RWPE1 (cell line): ENCODE data around the gene GPR152.

ENCODE experiments used
- CTCF ChIA-PET: fragments of 350-600 bp; sonication (Branson Sonifier 250); formaldehyde crosslinking; extraction: SDS; loops from one replicate; lab custom pipeline; 2021; lab: Yijun Ruan, JAX
- POLR2A ChIA-PET: fragments of 400-600 bp; formaldehyde crosslinking; extraction: SDS; loops from one replicate; lab custom pipeline; 2020; ENCODE audit warnings: antibody characterized with exemption; ENCODE audit not compliant: low non-redundant PET; lab: Yijun Ruan, JAX
- DNase-seq: peaks from one replicate; pipeline ENCODE4 v3.0.0; 2012; ENCODE audit warnings: low spot score
- H3K27ac ChIP-seq: fragments of 450-650 bp; 2 replicates; pipeline ENCODE4 v1.5.1; 2017
- TF ChIP-seq, protein P1 (sequence below): fragments of 450-650 bp; conservative IDR thresholded peaks from 2 replicates; pipeline ENCODE4 v1.5.1; 2017; ENCODE audit warnings: low read depth, mild to moderate bottlenecking

The GPR152 gene

DNA sequence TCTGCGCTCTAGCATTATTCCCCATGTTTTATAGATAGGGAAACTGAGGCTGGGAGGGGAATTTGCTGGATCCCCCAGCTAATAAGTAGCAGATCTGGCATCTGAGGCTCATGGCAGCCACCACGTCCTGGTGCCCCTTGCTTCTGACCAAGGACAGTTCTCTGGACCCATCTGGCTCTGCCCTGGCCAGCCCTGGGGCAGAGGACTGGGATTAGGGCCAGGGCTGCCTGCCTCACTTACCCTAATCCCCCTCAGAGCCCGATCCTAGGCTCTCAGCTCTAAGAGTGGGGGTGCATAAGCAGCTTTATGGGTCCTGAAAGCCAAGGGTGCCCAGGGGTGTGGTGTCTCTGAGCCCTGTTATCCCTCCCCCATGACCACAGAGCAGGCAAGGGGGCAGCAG, 2.5 kb upstream of the GPR152 start, which contains the start of gene CABP4:
Gene CABP4, plus strand, starts transcription at position 301 of the 400 bp plus-strand sequence. Its CDS starts 70 bp downstream, at position 371.
- H3K27ac ChIP-seq = no peak within 1 kb of the TSS
- TF ChIP-seq, protein P1, sequence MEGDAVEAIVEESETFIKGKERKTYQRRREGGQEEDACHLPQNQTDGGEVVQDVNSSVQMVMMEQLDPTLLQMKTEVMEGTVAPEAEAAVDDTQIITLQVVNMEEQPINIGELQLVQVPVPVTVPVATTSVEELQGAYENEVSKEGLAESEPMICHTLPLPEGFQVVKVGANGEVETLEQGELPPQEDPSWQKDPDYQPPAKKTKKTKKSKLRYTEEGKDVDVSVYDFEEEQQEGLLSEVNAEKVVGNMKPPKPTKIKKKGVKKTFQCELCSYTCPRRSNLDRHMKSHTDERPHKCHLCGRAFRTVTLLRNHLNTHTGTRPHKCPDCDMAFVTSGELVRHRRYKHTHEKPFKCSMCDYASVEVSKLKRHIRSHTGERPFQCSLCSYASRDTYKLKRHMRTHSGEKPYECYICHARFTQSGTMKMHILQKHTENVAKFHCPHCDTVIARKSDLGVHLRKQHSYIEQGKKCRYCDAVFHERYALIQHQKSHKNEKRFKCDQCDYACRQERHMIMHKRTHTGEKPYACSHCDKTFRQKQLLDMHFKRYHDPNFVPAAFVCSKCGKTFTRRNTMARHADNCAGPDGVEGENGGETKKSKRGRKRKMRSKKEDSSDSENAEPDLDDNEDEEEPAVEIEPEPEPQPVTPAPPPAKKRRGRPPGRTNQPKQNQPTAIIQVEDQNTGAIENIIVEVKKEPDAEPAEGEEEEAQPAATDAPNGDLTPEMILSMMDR = no peak
- CTCF ChIA-PET = interaction anchor here (0.6 kb wide), 1 partner anchor 54 kb away, joined by 4 read pairs; no protein-coding TSS in a partner anchor
- POLR2A ChIA-PET = no interaction called here
- DNase-seq = no peak

DNA sequence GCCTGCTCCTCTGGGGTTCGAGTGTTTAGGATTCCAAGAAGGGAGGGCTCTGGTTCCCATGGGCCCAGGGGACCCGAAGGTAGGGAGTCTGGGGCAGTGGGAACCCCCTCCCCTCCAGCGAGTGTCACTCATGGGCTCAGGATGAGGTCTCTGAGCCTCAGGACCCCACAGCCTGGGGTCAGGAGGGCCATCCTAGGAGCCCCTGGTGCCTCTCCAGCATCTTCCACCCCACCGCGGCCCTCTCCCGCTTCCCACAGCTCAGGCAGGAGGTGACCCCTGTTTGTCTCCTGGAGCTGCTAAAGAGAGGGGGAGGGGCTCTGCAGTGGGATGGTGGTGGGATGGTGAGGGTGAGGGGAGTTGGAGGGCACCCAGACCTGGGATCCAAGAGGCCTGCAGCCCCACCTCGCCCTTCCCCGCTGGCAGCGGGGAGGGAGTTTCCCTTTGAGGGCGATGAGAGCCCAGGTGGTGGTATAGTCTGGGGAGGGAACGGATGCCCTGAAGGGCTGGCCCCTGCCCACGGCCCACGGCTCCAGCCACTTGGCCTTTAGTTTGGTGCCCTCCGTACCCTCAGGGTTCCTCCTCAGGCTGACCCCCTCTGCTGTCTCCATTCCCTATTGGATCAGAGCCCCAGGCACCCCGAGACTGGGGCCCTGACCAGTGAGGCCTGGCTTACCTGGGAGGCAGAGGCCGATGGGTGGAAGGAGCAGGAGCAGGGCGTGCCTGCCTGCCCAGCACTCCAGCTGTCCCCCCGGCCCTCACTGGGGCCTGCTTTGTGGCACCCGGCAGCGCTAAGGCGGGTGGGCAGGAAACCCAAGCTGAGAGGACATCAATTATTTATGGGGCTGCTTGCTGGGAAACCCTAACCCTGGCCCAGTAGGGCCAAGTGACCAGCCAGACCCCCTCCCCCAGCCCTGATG, 1.5 kb upstream of the GPR152 start:
- no peak overlapping the region for H3K27ac ChIP-seq
- CTCF ChIA-PET = no interaction called here
- POLR2A ChIA-PET = no interaction called here
- DNase-seq = no peak
- TF ChIP-seq, protein P1 = no peak

DNA sequence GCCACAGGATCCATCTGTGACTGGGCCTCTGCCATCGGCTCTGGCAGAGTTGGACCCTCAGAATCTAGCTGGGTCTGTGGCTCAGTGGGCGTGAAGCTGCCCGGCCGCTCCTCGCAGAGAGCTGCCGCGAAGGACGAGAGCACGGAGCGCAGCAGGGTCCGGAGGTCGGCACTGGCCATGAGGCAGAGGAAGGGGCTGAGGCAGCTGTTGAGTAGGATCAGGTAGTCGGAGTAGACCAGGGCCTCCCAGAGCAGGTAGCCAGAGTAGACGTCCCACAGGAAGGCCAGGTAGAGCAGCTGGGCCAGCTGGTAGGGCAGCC, 912 bp downstream of the GPR152 start:
- ChIA-PET POLR2A (no interaction called here), CTCF (interaction anchor here (0.6 kb wide), 1 partner anchor 45 kb away, joined by 3 read pairs; no protein-coding TSS in a partner anchor)
- peak overlapping the region; percentile 12; the same call in 1 of the 2 replicates for H3K27ac ChIP-seq
- TF ChIP-seq, protein P1 = no peak
- DNase-seq = no peak

DNA sequence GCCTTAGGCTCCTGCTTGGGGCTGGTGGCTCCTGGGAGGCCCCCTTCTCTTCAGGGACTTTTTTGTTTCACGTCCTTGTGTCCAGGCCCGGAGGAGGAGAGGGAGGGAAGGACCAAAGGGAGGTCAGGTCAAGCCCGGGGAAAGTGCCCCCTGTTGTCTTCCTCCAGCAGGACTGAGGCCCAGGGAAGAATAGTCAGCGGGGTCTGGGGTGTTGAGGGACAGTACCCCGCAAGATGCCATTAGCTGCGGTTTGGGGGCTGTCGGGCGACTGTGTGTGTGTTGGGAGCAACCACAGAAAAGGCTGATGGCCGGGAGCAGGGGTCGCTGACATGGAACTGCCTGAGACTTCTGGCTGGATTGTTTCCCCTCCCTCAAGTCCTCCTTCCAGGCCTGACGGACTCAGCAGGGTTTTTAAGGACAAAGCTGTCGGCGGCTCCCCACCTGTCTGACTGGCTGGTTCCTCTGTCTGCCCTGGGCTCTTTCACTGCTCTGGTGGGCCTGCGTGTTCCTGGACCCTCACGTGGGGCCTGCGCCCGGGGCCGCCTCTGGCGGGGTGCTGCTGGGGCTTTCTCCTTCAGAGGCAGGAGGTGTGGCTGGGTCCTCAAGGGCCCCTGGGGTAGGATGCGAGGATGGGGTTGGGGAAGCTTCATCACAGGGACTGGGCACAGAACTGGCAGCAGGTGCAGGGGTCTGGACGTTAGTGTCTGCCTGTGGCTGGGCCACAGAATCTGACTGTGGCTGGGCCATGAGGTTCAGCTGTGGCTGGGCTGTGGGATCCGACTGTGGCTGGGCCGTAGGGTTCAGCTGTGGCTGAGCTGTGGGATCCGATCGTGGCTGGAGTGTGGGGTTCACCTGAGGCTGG, 1.5 kb downstream of the GPR152 start:
- no peak for DNase-seq
- CTCF ChIA-PET = no interaction called here
- no peak overlapping the region for H3K27ac ChIP-seq
- POLR2A ChIA-PET = no interaction called here
- TF ChIP-seq, protein P1 = no peak

DNA sequence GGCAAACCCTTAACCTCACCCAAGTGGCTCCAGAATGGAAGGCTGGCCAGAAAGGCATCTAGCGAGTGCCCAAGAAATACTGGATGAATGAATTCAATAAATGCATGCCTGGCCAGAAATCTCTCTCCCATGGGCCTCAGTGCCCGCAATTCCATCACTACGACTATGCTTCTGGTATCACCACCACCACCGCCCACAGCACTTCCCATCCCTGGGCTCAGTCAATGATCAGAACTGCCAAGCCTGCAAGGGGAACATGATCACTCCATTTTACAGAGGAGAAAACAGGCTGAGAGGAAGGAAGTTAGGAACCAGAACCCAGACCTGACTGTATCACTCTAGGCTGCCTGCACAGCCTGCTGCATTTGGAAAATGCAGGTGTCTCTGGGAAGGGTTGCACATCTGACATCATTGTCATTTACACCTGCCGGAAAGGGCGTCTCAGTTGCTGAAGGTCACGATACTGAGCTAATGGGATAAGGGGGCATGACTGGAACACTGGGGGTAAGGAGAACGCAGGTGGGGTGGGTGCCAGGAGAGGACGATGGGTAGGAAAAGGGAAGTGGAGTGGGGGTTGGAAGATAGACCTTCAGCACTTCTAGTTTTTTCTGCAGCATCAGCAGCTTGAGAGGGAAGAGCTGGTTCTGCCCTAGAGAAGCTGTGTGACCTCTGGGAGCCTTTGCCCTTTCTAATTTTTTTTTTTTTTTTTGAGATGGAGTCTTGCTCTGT, 3.2 kb downstream of the GPR152 start:
- no peak for DNase-seq
- TF ChIP-seq, protein P1 = no peak
- ChIA-PET POLR2A (interaction anchor here (0.6 to 0.7 kb wide), 2 partner anchors 16 to 1160 kb away, joined by 3 to 5 read pairs; partner anchors contain the start of gene YIF1A), CTCF (interaction anchor here (1.0 to 1.1 kb wide), 2 partner anchors 9 to 181 kb away, joined by 3 to 4 read pairs; no protein-coding TSS in a partner anchor)
- no peak overlapping the region for H3K27ac ChIP-seq
